H1 (cell line): ENCODE measurements around the gene FKBP10. TPM values are rescaled to one million over a fixed set of nuclear protein-coding genes. Genes with fewer than 3 reads are reported as not detected.

Experiments used
- BACH1 ChIP-seq: IDR thresholded peaks from 2 replicates; pipeline ENCODE4 v1.6.1; 2012; ENCODE audit warnings: low read length, improper control_type of control experiment
- CBX5 ChIP-seq: fragments of 300-800, 300-1000 bp; sonication (generic); IDR thresholded peaks from 2 replicates; pipeline ENCODE4 v1.7.1; 2016; ENCODE audit warnings: antibody characterized with exemption, low read length, low read depth
- CBX8 ChIP-seq: fragments of 300-800, 300-1000 bp; sonication (generic); IDR thresholded peaks from 2 replicates; pipeline ENCODE4 v1.7.1; 2016; ENCODE audit warnings: low read depth, low read length, borderline replicate concordance
- EZH2 ChIP-seq: fragments of 200-600 bp; sonication (generic); IDR thresholded peaks from 2 replicates; pipeline ENCODE4 v1.7.1; 2012; ENCODE audit warnings: low read depth, mild to moderate bottlenecking, moderate library complexity, low read length, inconsistent platforms; ENCODE audit not compliant: severe bottlenecking
- RBBP5 ChIP-seq: IDR thresholded peaks from 2 replicates; pipeline ENCODE4 v1.7.1; 2012; ENCODE audit warnings: low read depth, mild to moderate bottlenecking, inconsistent platforms, low read length, moderate library complexity, borderline replicate concordance
- RXRA ChIP-seq: IDR thresholded peaks from 2 replicates; pipeline ENCODE4 v1.6.1; 2011; ENCODE audit warnings: low read depth, mild to moderate bottlenecking, low read length, moderate library complexity; ENCODE audit not compliant: insufficient read depth
- SIRT6 ChIP-seq: IDR thresholded peaks from one replicate; pipeline ENCODE4 v1.7.1; 2012; ENCODE audit warnings: low read length, inconsistent platforms
- TCF12 ChIP-seq: IDR thresholded peaks from 2 replicates; pipeline ENCODE4 v1.6.1; 2011; ENCODE audit warnings: low read depth, mild to moderate bottlenecking, low read length
- polyA plus RNA-seq, 7 experiments: library from polyadenylated mRNA; depleted of rRNA in 3 of 7; stranded (reverse) in 5 of 7; unstranded in 2 of 7; fragments of >200 nt in 5 of 7; fragments of 200-250 nt in 2 of 7; gene quantifications; 1 replicate in 5 of 7; 2 replicates in 1 of 7; 4 replicates in 1 of 7; pipeline versions ENCODE4 v1.2.1 to v1.2.3, GENCODE V29; 2011 to 2013; ENCODE audit warnings: missing spikeins in 2 of 7, mixed read lengths in 2 of 7
- total RNA-seq: library from RNA; stranded (reverse); fragmentation: NEBNext Ultra II Directional; extraction: Animal tissue kit (Norgen Biotek cat#: 25700); gene quantifications from 2 replicates; pipeline ENCODE4 v1.2.1, GENCODE V29; 2021

The FKBP10 gene
- total and polyA plus RNA-seq, 2 of the 8 experiments (the other 6 are each of a cell fraction or from before 2014, with no cell fraction given): 173 to 283 TPM

- no peak for TF ChIP-seq RXRA
- peak; percentile 79; the same call in 1 of the 2 replicates for TF ChIP-seq TCF12
- TF ChIP-seq RBBP5: no peak
- TF ChIP-seq EZH2: no peak
- TF ChIP-seq CBX5: no peak
- TF ChIP-seq CBX8: no peak
- TF ChIP-seq SIRT6: no peak
- TF ChIP-seq BACH1: no peak
Measured at GRCh38 chr17:41787021-41787418, 25.8 kb upstream of the FKBP10 start (continued).
